Panc1 (cell line): ENCODE data around the gene ZNF544. TPM values are rescaled to one million over a fixed set of nuclear protein-coding genes. Genes with fewer than 3 reads are reported as not detected.

Source experiments
- ATAC-seq: fragments of 200-7000 bp; cut with Tn5 transposase; 2 replicates; pipeline ENCODE4 v1.9.1; 2020; ENCODE audit warnings: mild to moderate bottlenecking, moderate library complexity
- BruUV-seq: library from RNA; stranded (reverse); fragments of 400-500 nt; replicated peaks from 2 replicates; lab custom pipeline; 2021; lab: Mats Ljungman, UMichigan
- CTCF ChIA-PET: fragments of 300-600 bp; sonication (Branson Sonifier 250); formaldehyde crosslinking; loops from one replicate; lab custom pipeline; 2022; ENCODE audit warnings: antibody characterized with exemption; lab: Charles Lee
- POLR2A ChIA-PET: fragments of 300-600 bp; sonication (Branson Sonifier 250); formaldehyde crosslinking; loops from one replicate; lab custom pipeline; 2022; ENCODE audit warnings: antibody characterized with exemption; lab: Charles Lee
- DNase-seq: peaks from one replicate; pipeline ENCODE4 v3.0.0-alpha.2; 2010; ENCODE audit warnings: low read depth, low spot score
- H3K27ac ChIP-seq: 2 replicates; pipeline ENCODE4 v1.5.1; 2011; ENCODE audit warnings: mild to moderate bottlenecking, low read length, inconsistent platforms
- H3K27me3 ChIP-seq: fragments of 200-500 bp; sonication (Bioruptor generic); 2 replicates; pipeline ENCODE4 v1.6.0; 2014; ENCODE audit warnings: low read length, inconsistent platforms; ENCODE audit not compliant: control insufficient read depth, insufficient read depth
- H3K36me3 ChIP-seq: fragments of 200-500 bp; sonication (Bioruptor generic); 2 replicates; pipeline ENCODE4 v1.5.1; 2014; ENCODE audit warnings: inconsistent platforms, mild to moderate bottlenecking, low read length, moderate library complexity; ENCODE audit not compliant: control insufficient read depth, insufficient read depth
- H3K4me1 ChIP-seq: 2 replicates; pipeline ENCODE4 v1.5.1; 2011; ENCODE audit warnings: inconsistent platforms, mild to moderate bottlenecking, low read length, moderate library complexity; ENCODE audit not compliant: control insufficient read depth, insufficient read depth
- H3K4me3 ChIP-seq, 2 experiments: 2 replicates each; pipeline ENCODE4 v1.5.1; 2011 to 2012; ENCODE audit warnings: low read depth in 2 of 2, low read length in 2 of 2, mild to moderate bottlenecking in 2 of 2, inconsistent platforms in 1 of 2, moderate library complexity in 1 of 2
- H3K9me3 ChIP-seq: fragments of 200-500 bp; sonication (Bioruptor generic); 2 replicates; pipeline ENCODE4 v1.5.1; 2014; ENCODE audit warnings: low read depth, mild to moderate bottlenecking, inconsistent platforms, low read length, moderate library complexity; ENCODE audit not compliant: control insufficient read depth, insufficient read depth
- POLR2AphosphoS5 ChIP-seq: IDR thresholded peaks from 2 replicates; pipeline ENCODE4 v1.6.1; 2012; ENCODE audit warnings: mild to moderate bottlenecking, low read depth, low read length, moderate library complexity
- SIN3A ChIP-seq: IDR thresholded peaks from 2 replicates; pipeline ENCODE4 v1.6.1; 2012; ENCODE audit warnings: low read depth, mild to moderate bottlenecking, low read length, moderate library complexity, borderline replicate concordance; ENCODE audit not compliant: insufficient read depth
- TCF7L2 ChIP-seq: IDR thresholded peaks from 2 replicates; pipeline ENCODE4 v1.6.1; 2011; ENCODE audit warnings: mild to moderate bottlenecking, low read depth, low read length, inconsistent platforms
- in situ Hi-C: cut with HindIII; loops from 2 replicates; pipeline ENCODE4 v1.10.0; 2016; ENCODE audit warnings: low sequenced_read_pairs, low pct_unique_long_range_greater_than_20kb
- intact Hi-C: fragments of 100-400 bp; cut with micrococcal nuclease; formaldehyde crosslinking; loops from one replicate; pipeline ENCODE4 v1.10.0; 2022; ENCODE audit not compliant: unreplicated experiment
- total RNA-seq: library from RNA; stranded (reverse); gene quantifications from one replicate; pipeline ENCODE4 v1.2.1, GENCODE V29; 2021; ENCODE audit not compliant: unreplicated experiment
- TF ChIP-seq, protein P1 (sequence below), 2 experiments: IDR thresholded peaks; 2 replicates each; pipeline ENCODE4 v1.6.1; 2011 to 2012; ENCODE audit warnings: low read depth in 2 of 2, control low read depth in 1 of 2, low read length in 1 of 2, mild to moderate bottlenecking in 1 of 2, moderate library complexity in 1 of 2; ENCODE audit not compliant: insufficient read depth in 1 of 2
- TF ChIP-seq, protein P2 (sequence below): fragments of 450-650 bp; IDR thresholded peaks from 2 replicates; pipeline ENCODE4 v1.5.1; 2017; ENCODE audit warnings: mild to moderate bottlenecking

ZNF544 gene
- total RNA-seq, 1 experiment from 2014 or later: 48.5 TPM

DNA sequence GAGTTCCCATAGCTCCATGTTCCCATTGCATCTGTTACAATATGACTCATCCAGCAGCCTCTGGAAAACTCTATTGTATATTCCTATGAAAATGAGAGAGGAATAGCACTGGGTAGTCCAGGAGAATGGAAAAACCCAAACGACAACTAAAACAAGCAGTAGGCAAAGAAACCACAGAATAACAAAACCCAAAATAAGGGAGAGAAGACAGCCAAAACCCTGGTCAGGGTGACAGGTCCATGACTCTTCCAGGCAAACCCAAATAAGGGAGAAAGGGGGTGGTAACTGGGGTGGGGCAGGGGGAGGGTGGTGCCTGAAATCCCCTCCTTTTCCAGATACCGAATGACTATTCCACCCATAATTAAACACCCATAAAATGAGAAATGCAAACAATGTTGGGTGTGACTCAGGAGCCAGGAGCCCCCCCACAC lies 46.1 kb downstream of the ZNF544 start:
- Histone ChIP-seq H3K36me3 (no peaks in the 10 kb centered on the region; the same call in 1 of the 2 replicates), H3K9me3 (peaks cover 15% of the 10 kb centered on the region; the same call in 1 of the 2 replicates), H3K27ac (peak overlapping the region; percentile 51), H3K4me1 (peaks cover 11% of the 10 kb centered on the region), H3K27me3 (no peaks in the 10 kb centered on the region), H3K4me3 (peak overlapping the region; percentile 5 to 6; a peak in 2 of 4 replicates)
- ATAC-seq (0 out of 2 replicates have a peak, but pooled peaks have one; percentile 4), DNase-seq (no peak)
- no TSS peak for BruUV-seq
- intact Hi-C loops: no loop called here
- ChIA-PET POLR2A (interaction anchor here (0.5 to 0.7 kb wide), 3 partner anchors 19 to 183 kb away, joined by 4 to 11 read pairs (median 7); no protein-coding TSS in a partner anchor), CTCF (no interaction called here)
- in situ Hi-C loops: no loop called here
- no peak for TF ChIP-seq POLR2AphosphoS5
- no peak for TF ChIP-seq TCF7L2
- TF ChIP-seq SIN3A: no peak
- TF ChIP-seq, protein P1, sequence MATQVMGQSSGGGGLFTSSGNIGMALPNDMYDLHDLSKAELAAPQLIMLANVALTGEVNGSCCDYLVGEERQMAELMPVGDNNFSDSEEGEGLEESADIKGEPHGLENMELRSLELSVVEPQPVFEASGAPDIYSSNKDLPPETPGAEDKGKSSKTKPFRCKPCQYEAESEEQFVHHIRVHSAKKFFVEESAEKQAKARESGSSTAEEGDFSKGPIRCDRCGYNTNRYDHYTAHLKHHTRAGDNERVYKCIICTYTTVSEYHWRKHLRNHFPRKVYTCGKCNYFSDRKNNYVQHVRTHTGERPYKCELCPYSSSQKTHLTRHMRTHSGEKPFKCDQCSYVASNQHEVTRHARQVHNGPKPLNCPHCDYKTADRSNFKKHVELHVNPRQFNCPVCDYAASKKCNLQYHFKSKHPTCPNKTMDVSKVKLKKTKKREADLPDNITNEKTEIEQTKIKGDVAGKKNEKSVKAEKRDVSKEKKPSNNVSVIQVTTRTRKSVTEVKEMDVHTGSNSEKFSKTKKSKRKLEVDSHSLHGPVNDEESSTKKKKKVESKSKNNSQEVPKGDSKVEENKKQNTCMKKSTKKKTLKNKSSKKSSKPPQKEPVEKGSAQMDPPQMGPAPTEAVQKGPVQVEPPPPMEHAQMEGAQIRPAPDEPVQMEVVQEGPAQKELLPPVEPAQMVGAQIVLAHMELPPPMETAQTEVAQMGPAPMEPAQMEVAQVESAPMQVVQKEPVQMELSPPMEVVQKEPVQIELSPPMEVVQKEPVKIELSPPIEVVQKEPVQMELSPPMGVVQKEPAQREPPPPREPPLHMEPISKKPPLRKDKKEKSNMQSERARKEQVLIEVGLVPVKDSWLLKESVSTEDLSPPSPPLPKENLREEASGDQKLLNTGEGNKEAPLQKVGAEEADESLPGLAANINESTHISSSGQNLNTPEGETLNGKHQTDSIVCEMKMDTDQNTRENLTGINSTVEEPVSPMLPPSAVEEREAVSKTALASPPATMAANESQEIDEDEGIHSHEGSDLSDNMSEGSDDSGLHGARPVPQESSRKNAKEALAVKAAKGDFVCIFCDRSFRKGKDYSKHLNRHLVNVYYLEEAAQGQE (IDR thresholded peaks at IDR 0.05; ENCODE audit: insufficient read depth in 1 of 2, low read depth in 2 of 2, low read length in 1 of 2): no peak
- TF ChIP-seq, protein P2, sequence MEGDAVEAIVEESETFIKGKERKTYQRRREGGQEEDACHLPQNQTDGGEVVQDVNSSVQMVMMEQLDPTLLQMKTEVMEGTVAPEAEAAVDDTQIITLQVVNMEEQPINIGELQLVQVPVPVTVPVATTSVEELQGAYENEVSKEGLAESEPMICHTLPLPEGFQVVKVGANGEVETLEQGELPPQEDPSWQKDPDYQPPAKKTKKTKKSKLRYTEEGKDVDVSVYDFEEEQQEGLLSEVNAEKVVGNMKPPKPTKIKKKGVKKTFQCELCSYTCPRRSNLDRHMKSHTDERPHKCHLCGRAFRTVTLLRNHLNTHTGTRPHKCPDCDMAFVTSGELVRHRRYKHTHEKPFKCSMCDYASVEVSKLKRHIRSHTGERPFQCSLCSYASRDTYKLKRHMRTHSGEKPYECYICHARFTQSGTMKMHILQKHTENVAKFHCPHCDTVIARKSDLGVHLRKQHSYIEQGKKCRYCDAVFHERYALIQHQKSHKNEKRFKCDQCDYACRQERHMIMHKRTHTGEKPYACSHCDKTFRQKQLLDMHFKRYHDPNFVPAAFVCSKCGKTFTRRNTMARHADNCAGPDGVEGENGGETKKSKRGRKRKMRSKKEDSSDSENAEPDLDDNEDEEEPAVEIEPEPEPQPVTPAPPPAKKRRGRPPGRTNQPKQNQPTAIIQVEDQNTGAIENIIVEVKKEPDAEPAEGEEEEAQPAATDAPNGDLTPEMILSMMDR: no peak

DNA sequence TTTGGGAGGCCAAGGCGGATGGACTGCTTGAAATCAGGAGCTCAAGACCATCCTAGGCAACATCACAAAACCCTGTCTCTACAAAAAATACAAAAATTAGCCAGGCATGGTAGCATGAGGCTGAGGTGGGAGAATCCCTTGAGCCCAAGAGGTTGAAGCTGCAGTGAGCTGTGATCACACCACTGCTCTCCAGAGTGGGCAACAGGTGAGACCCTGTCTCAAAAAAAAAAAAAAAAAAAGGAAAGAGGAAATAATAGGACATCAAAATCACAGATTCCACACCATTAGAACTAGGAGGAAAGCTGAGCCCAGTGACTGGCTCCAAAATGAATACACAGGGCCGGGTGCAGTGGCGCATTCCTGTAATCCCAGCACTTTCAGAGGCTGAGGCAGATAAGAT lies 46.9 kb downstream of the ZNF544 start:
- TF ChIP-seq SIN3A (no peak), POLR2AphosphoS5 (no peak), TCF7L2 (no peak)
- TF ChIP-seq, protein P1 (IDR thresholded peaks at IDR 0.05; ENCODE audit: insufficient read depth in 1 of 2, low read depth in 2 of 2, low read length in 1 of 2): no peak
- TF ChIP-seq, protein P2: no peak
- in situ Hi-C loops: no loop called here
- CTCF ChIA-PET: interaction anchor here (0.6 kb wide), 2 partner anchors 177 to 231 kb away, joined by 4 read pairs; no protein-coding TSS in a partner anchor

More for the DNA sequence above, 46.9 kb downstream of the ZNF544 start:
- peak overlapping the region; percentile 51; the same call in 1 of the 2 replicates for H3K27ac ChIP-seq
- peaks cover 18% of the 10 kb centered on the region; the same call in 1 of the 2 replicates for H3K9me3 ChIP-seq
- POLR2A ChIA-PET: interaction anchor here (0.5 to 0.7 kb wide), 2 partner anchors 18 to 184 kb away, joined by 7 to 11 read pairs; no protein-coding TSS in a partner anchor
- H3K27me3 ChIP-seq: no peaks in the 10 kb centered on the region
- no TSS peak for BruUV-seq
- no peaks in the 10 kb centered on the region; the same call in 1 of the 2 replicates for H3K36me3 ChIP-seq
- no peak for DNase-seq
- H3K4me3 ChIP-seq: 0 out of 4 replicates have a peak overlapping the region, but pooled peaks of 1 of the 2 experiments have one; percentile 6
- peaks cover 17% of the 10 kb centered on the region for H3K4me1 ChIP-seq
- no peak for ATAC-seq
- intact Hi-C loops: no loop called here
